ENCODE data around the gene TSN. TPM values are rescaled to one million over a fixed set of nuclear protein-coding genes. Genes with fewer than 3 reads are reported as not detected.

TSN gene
- total RNA-seq, 2 donors from 2014 or later = 33.5 to 34.3 TPM

- Histone ChIP-seq H3K9me3 (no peaks in the 10 kb centered on the region), H3K4me3 (no peak overlapping the region), H3K27ac (no peak overlapping the region), H3K4me1 (ENCODE audit: control insufficient read depth in 1 of 2, low read depth in 2 of 2) (no peaks in the 10 kb centered on the region), H3K27me3 (replicated peaks; ENCODE audit: insufficient read depth) (no peaks in the 10 kb centered on the region), H3K36me3 (no peaks in the 10 kb centered on the region)
- DNase-seq (ENCODE audit: low spot score) = no peak
- ATAC-seq (ENCODE audit: insufficient number of reproducible peaks, low FRiP score, low read depth) = no peak
- TF ChIP-seq CTCF (IDR thresholded peaks at IDR 0.05) = no peak
These were observed 38.8 kb downstream of the TSN start for GRCh38 chr2:121794233-121794632.

GRCh38 chr2:121796239-121796638 lies 40.8 kb downstream of the TSN start:
- H3K9me3 ChIP-seq = no peaks in the 10 kb centered on the region
- no peak for TF ChIP-seq CTCF (IDR thresholded peaks at IDR 0.05)
- ATAC-seq (ENCODE audit: insufficient number of reproducible peaks, low FRiP score, low read depth) = no peak
- no peaks in the 10 kb centered on the region for H3K27me3 ChIP-seq (replicated peaks; ENCODE audit: insufficient read depth)
- no peak overlapping the region for H3K4me3 ChIP-seq
- no peaks in the 10 kb centered on the region for H3K36me3 ChIP-seq
- DNase-seq (ENCODE audit: low spot score) = no peak
- no peak overlapping the region for H3K27ac ChIP-seq
- no peaks in the 10 kb centered on the region for H3K4me1 ChIP-seq (ENCODE audit: control insufficient read depth in 1 of 2, low read depth in 2 of 2)

GRCh38 chr2:121798617-121799016 lies 43.2 kb downstream of the TSN start:
- DNase-seq (ENCODE audit: low spot score) = no peak
- H3K36me3 ChIP-seq = no peaks in the 10 kb centered on the region
- peaks cover 4% of the 10 kb centered on the region for H3K9me3 ChIP-seq
- no peak for ATAC-seq (ENCODE audit: insufficient number of reproducible peaks, low FRiP score, low read depth)
- no peaks in the 10 kb centered on the region for H3K27me3 ChIP-seq (replicated peaks; ENCODE audit: insufficient read depth)
- no peak overlapping the region for H3K27ac ChIP-seq
- no peaks in the 10 kb centered on the region for H3K4me1 ChIP-seq (ENCODE audit: control insufficient read depth in 1 of 2, low read depth in 2 of 2)
- TF ChIP-seq CTCF (IDR thresholded peaks at IDR 0.05) = no peak
- no peak overlapping the region for H3K4me3 ChIP-seq

GRCh38 chr2:121801916-121802315 lies 46.5 kb downstream of the TSN start:
- H3K27ac ChIP-seq = no peak overlapping the region
- TF ChIP-seq CTCF (IDR thresholded peaks at IDR 0.05) = no peak
- H3K9me3 ChIP-seq = peaks cover 4% of the 10 kb centered on the region
- H3K36me3 ChIP-seq = no peaks in the 10 kb centered on the region
- no peak for DNase-seq (ENCODE audit: low spot score)
- no peak overlapping the region for H3K4me3 ChIP-seq
- no peaks in the 10 kb centered on the region for H3K27me3 ChIP-seq (replicated peaks; ENCODE audit: insufficient read depth)
- H3K4me1 ChIP-seq (ENCODE audit: control insufficient read depth in 1 of 2, low read depth in 2 of 2) = no peaks in the 10 kb centered on the region
- no peak for ATAC-seq (ENCODE audit: insufficient number of reproducible peaks, low FRiP score, low read depth)

- H3K27ac ChIP-seq = no peak overlapping the region
- no peak for DNase-seq (ENCODE audit: low spot score)
- H3K27me3 ChIP-seq (replicated peaks; ENCODE audit: insufficient read depth) = no peaks in the 10 kb centered on the region
- peaks cover 4% of the 10 kb centered on the region for H3K9me3 ChIP-seq
- no peak for ATAC-seq (ENCODE audit: insufficient number of reproducible peaks, low FRiP score, low read depth)
- H3K36me3 ChIP-seq = no peaks in the 10 kb centered on the region
- no peaks in the 10 kb centered on the region for H3K4me1 ChIP-seq (ENCODE audit: control insufficient read depth in 1 of 2, low read depth in 2 of 2)
- TF ChIP-seq CTCF (IDR thresholded peaks at IDR 0.05) = no peak
- no peak overlapping the region for H3K4me3 ChIP-seq
These were observed 48.1 kb downstream of the TSN start for GRCh38 chr2:121803503-121803902.

Measured in thoracic aorta (tissue), 2 donors.